ENCODE measurements around the gene ANGPTL3.
"Not testable (repeated sequence)": the region's sequence is repeated elsewhere in the genome, so short reads cannot be mapped to it uniquely, and the experiment has no call there.

ANGPTL3 gene

DNA sequence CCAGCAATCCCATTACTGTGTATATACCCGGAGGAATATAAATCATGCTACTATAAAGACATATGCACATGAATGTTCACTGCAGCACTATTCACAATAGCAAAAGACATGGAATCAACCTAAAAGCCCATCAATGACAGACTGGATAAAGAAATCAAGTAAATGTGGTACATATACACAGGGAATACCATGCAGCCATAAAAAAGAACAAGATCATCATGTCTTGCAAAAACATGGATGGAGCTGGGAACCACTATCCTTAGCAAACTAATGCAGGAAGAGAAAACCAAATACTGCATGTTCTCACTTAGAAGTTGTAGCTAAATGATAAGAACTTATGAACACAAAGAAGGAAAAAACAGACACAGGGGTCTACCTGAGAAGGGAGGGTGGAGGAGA lies 6.4 kb upstream of the ANGPTL3 start:
- H3K36me3 ChIP-seq (ENCODE audit: insufficient read depth, low read length): no peaks in the 10 kb centered on the region
- no peak overlapping the region for H3K4me3 ChIP-seq (ENCODE audit: low read length)
- H3K27me3 ChIP-seq (ENCODE audit: control insufficient read depth, insufficient read depth, low read length): no peaks in the 10 kb centered on the region
- no peak overlapping the region for H3K9ac ChIP-seq (ENCODE audit: low read depth, low read length)
- H3K4me2 ChIP-seq (ENCODE audit: low read length): no peak overlapping the region
- H3K4me1 ChIP-seq (ENCODE audit: control insufficient read depth, insufficient read depth, low read length): peaks cover 34% of the 10 kb centered on the region
- H3K9me3 ChIP-seq (replicated peaks; ENCODE audit: low read length): no peaks in the 10 kb centered on the region

DNA sequence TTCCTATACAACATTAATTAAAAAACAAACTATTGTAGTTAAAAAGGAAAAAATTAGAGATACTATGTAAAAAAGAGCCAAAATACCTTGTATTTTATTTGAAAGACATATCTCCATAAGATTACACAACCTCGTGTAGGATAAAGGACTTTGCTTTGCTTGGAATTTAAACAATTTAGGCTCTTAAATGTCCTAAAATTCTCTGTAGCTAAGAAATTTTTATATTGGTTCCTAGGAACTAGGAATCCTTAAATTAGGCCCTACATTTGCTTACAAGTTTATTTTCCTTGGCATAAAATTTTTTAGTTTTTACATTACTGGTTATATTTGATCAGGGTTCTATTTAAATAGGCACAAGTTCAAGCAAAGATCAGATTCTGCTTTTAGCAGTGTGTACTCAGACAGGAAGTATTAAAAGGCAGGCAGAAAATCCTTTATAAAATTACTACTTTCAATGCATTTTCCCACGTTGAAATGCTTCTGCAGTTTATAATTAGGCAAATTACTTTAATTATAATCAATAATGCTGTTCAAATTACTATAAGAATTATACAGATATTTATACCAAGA lies 3.4 kb upstream of the ANGPTL3 start:
- Histone ChIP-seq H3K36me3 (ENCODE audit: insufficient read depth, low read length) (no peaks in the 10 kb centered on the region), H3K4me1 (ENCODE audit: control insufficient read depth, insufficient read depth, low read length) (peaks cover 19% of the 10 kb centered on the region), H3K4me2 (ENCODE audit: low read length) (peak overlapping the region; percentile 22), H3K27me3 (ENCODE audit: control insufficient read depth, insufficient read depth, low read length) (no peaks in the 10 kb centered on the region), H3K9ac (ENCODE audit: low read depth, low read length) (no peak overlapping the region), H3K9me3 (replicated peaks; ENCODE audit: low read length) (no peaks in the 10 kb centered on the region), H3K4me3 (ENCODE audit: low read length) (no peak overlapping the region)

DNA sequence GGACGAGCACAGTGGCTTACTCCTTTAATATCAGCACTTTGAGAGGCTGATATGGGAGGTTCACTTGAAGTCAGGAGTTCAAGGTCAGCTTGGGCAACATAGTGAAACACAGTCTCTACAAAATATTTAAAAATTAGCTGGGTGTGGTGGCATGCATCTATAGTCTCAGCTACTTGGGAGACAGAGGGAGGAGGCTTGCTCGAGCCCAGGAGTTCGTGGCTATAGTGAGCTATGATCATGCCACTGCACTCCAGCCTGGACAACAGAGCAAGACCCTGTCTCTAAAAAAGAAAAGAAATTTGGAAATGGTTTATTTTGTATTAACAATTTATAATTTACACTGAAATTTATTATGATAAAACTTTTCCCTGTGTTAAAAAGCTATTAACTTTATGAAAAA lies 1.7 kb upstream of the ANGPTL3 start:
- H3K4me1 ChIP-seq (ENCODE audit: control insufficient read depth, insufficient read depth, low read length): peaks cover 12% of the 10 kb centered on the region
- H3K36me3 ChIP-seq (ENCODE audit: insufficient read depth, low read length): no peaks in the 10 kb centered on the region
- no peak overlapping the region for H3K4me2 ChIP-seq (ENCODE audit: low read length)
- no peaks in the 10 kb centered on the region for H3K9me3 ChIP-seq (replicated peaks; ENCODE audit: low read length)
- no peak overlapping the region for H3K4me3 ChIP-seq (ENCODE audit: low read length)
- H3K9ac ChIP-seq (ENCODE audit: low read depth, low read length): no peak overlapping the region
- H3K27me3 ChIP-seq (ENCODE audit: control insufficient read depth, insufficient read depth, low read length): no peaks in the 10 kb centered on the region

DNA sequence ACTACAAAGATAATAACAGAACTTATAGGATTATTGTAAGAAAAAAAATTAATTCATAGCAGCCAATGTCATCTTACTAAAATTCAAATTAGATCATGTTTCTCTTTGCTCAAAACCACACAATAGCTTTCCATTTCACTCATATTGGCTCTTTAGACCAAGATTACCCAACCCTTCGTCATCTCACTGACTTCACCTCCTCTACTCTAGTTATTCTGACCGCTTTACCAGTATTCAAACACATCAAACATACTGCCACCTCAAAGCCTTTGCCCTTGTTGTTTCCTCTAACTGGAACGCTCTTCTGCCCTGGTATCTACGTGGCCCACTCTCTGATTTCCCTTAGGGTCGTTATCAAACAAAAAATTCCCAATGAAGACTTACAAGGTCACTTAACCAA lies 1.7 kb downstream of the ANGPTL3 start:
- H3K36me3 ChIP-seq (ENCODE audit: insufficient read depth, low read length): no peaks in the 10 kb centered on the region
- no peaks in the 10 kb centered on the region for H3K27me3 ChIP-seq (ENCODE audit: control insufficient read depth, insufficient read depth, low read length)
- no peak overlapping the region for H3K4me2 ChIP-seq (ENCODE audit: low read length)
- H3K4me3 ChIP-seq (ENCODE audit: low read length): no peak overlapping the region
- no peaks in the 10 kb centered on the region for H3K9me3 ChIP-seq (replicated peaks; ENCODE audit: low read length)
- peaks cover 11% of the 10 kb centered on the region for H3K4me1 ChIP-seq (ENCODE audit: control insufficient read depth, insufficient read depth, low read length)
- no peak overlapping the region for H3K9ac ChIP-seq (ENCODE audit: low read depth, low read length)

DNA sequence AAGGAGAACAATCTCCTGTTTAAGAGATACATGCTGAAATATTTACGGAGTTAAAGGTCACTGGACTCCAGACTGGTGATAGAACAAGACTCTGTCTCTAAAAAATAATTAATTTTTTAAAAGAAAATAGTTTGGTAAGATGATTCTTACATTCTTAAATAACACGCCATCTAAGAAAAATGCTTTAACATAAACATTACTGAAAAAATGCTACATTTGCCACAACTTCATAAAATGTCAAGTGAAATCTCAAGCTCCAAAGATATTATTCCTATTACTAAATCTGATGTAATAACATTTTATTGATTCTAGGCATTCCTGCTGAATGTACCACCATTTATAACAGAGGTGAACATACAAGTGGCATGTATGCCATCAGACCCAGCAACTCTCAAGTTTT lies 4.1 kb downstream of the ANGPTL3 start:
- no peak overlapping the region for H3K4me2 ChIP-seq (ENCODE audit: low read length)
- no peaks in the 10 kb centered on the region for H3K9me3 ChIP-seq (replicated peaks; ENCODE audit: low read length)
- H3K27me3 ChIP-seq (ENCODE audit: control insufficient read depth, insufficient read depth, low read length): no peaks in the 10 kb centered on the region
- no peak overlapping the region for H3K9ac ChIP-seq (ENCODE audit: low read depth, low read length)
- H3K4me3 ChIP-seq (ENCODE audit: low read length): no peak overlapping the region
- peaks cover 4% of the 10 kb centered on the region for H3K4me1 ChIP-seq (ENCODE audit: control insufficient read depth, insufficient read depth, low read length)
- no peaks in the 10 kb centered on the region for H3K36me3 ChIP-seq (ENCODE audit: insufficient read depth, low read length)

DNA sequence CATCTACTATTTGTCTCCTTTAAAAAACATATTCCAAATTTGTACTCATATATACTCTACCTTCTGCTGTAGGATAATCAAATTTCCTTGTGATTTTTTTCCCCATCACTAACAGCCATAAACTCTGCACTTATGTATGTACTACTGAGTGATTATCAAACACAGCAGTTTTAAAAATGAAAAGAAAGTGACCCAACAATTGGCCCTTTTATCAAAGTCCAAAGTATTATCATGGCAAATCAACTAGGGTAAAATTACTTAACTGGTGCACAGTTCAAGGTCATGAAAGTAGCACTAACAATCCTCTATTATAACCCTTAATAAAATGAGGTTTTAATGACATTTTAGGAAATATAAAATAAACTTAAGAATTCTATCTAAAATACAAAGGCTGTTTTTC lies 11.6 kb downstream of the ANGPTL3 start:
- no peaks in the 10 kb centered on the region for H3K27me3 ChIP-seq (ENCODE audit: control insufficient read depth, insufficient read depth, low read length)
- no peak overlapping the region for H3K9ac ChIP-seq (ENCODE audit: low read depth, low read length)
- H3K4me1 ChIP-seq (ENCODE audit: control insufficient read depth, insufficient read depth, low read length): peaks cover 11% of the 10 kb centered on the region
- no peak overlapping the region for H3K4me3 ChIP-seq (ENCODE audit: low read length)
- H3K9me3 ChIP-seq (replicated peaks; ENCODE audit: low read length): no peaks in the 10 kb centered on the region
- H3K4me2 ChIP-seq (ENCODE audit: low read length): no peak overlapping the region
- no peaks in the 10 kb centered on the region for H3K36me3 ChIP-seq (ENCODE audit: insufficient read depth, low read length)

DNA sequence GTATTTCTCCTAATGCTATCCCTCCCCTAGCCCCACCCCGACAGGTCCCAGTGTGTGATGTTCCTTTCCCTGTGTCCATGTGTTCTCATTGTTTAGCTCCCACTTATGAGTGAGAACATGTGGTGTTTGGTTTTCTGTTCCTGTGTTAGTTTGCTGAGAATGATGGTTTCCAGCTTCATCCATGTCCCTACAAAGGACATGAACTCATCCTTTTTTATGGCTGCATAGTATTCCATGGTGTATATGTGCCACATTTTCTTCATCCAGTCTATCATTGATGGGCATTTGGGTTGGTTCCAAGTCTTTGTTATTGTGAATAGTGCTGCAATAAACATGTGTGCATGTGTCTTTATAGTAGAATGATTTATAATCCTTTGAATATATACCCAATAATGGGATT lies 13.3 kb downstream of the ANGPTL3 start:
- not testable (repeated sequence) for H3K4me2 ChIP-seq (ENCODE audit: low read length); H3K9ac ChIP-seq (ENCODE audit: low read depth, low read length); H3K36me3 ChIP-seq (ENCODE audit: insufficient read depth, low read length); H3K27me3 ChIP-seq (ENCODE audit: control insufficient read depth, insufficient read depth, low read length); H3K9me3 ChIP-seq (replicated peaks; ENCODE audit: low read length); H3K4me3 ChIP-seq (ENCODE audit: low read length)
- H3K4me1 ChIP-seq (ENCODE audit: control insufficient read depth, insufficient read depth, low read length): peaks cover 18% of the 10 kb centered on the region

DNA sequence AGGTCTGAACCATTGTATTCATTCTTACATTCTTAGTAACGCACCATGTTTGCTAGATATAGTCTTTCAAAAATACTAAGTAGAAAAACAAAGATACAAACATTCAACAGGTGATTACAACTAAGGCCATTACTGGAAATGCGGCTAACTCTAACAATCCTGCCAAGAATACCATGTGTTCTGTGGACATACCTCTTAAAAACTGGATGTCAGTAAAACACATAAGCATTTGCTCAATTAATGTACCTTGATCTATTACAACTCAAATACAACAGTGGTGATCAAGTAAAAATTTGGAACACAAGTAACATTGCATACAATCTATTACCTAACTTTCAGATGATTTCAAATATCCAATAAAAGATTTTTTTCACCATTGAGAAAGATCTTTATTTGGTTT lies 15.4 kb downstream of the ANGPTL3 start:
- peaks cover 18% of the 10 kb centered on the region for H3K4me1 ChIP-seq (ENCODE audit: control insufficient read depth, insufficient read depth, low read length)
- H3K27me3 ChIP-seq (ENCODE audit: control insufficient read depth, insufficient read depth, low read length): no peaks in the 10 kb centered on the region
- no peak overlapping the region for H3K9ac ChIP-seq (ENCODE audit: low read depth, low read length)
- no peaks in the 10 kb centered on the region for H3K9me3 ChIP-seq (replicated peaks; ENCODE audit: low read length)
- H3K4me3 ChIP-seq (ENCODE audit: low read length): no peak overlapping the region
- peaks cover 2% of the 10 kb centered on the region for H3K36me3 ChIP-seq (ENCODE audit: insufficient read depth, low read length)
- no peak overlapping the region for H3K4me2 ChIP-seq (ENCODE audit: low read length)

DNA sequence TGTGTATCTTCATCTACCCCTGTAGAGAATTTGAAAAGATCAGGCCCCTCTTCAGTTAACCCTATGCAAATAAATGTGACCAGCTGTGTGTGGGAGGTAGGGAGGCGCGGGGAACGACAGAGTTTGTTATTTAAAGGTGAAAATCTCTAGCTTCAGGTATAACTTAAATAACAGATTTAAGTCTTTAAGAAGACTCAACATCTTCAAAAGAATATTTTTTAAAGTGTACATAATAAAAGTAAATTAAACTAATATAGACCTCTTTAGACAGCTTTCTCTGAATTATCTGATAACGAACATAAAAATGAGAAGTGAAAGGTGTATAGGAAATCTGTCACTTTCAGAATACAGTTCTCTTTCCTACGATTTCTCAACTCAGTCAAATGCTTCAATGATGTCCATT lies 16.0 kb downstream of the ANGPTL3 start:
- no peaks in the 10 kb centered on the region for H3K27me3 ChIP-seq (ENCODE audit: control insufficient read depth, insufficient read depth, low read length)
- H3K4me2 ChIP-seq (ENCODE audit: low read length): no peak overlapping the region
- H3K4me3 ChIP-seq (ENCODE audit: low read length): no peak overlapping the region
- H3K4me1 ChIP-seq (ENCODE audit: control insufficient read depth, insufficient read depth, low read length): peaks cover 18% of the 10 kb centered on the region
- no peak overlapping the region for H3K9ac ChIP-seq (ENCODE audit: low read depth, low read length)
- H3K36me3 ChIP-seq (ENCODE audit: insufficient read depth, low read length): peaks cover 7% of the 10 kb centered on the region
- H3K9me3 ChIP-seq (replicated peaks; ENCODE audit: low read length): no peaks in the 10 kb centered on the region

DNA sequence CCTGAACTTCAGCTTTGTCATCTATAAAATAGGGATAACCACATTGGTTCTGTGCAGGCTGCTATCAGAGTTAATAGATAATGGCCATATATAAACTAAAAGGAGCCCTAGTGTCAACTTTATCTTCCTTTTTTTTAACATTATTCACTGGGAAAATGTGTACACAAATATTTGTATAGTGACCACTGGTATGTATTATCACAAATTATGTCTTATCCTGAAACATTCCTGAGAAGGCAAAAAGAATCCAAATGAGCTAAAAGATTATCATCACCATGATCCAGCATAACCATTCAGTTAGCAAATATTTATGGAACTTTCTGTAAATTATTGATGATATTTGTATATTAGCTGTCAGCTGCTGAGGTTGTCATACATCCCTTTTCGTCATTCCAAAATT lies 16.6 kb downstream of the ANGPTL3 start:
- H3K9me3 ChIP-seq (replicated peaks; ENCODE audit: low read length): no peaks in the 10 kb centered on the region
- H3K9ac ChIP-seq (ENCODE audit: low read depth, low read length): peak overlapping the region; percentile 2
- H3K4me1 ChIP-seq (ENCODE audit: control insufficient read depth, insufficient read depth, low read length): peaks cover 18% of the 10 kb centered on the region
- no peaks in the 10 kb centered on the region for H3K27me3 ChIP-seq (ENCODE audit: control insufficient read depth, insufficient read depth, low read length)
- peaks cover 10% of the 10 kb centered on the region for H3K36me3 ChIP-seq (ENCODE audit: insufficient read depth, low read length)
- H3K4me2 ChIP-seq (ENCODE audit: low read length): no peak overlapping the region
- no peak overlapping the region for H3K4me3 ChIP-seq (ENCODE audit: low read length)

DNA sequence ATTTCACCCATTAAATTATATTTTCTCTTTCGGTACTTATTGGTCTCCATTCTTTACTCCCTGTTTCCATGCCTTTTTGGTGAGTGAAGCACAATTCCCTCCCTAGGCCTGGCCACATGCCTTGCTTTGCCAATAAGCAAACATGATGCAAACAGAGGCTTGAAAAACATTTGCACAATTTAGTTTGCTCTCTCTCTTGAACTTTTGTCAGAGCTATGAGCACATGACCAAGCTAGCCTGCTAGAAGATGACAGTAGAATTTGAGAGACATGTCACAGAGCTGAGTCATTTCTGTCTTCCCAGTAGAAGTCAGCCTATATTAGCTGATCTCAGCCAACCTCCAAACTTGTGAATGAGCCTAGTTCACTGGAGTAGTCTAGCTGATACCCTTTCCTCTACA lies 24.6 kb downstream of the ANGPTL3 start:
- H3K9me3 ChIP-seq (replicated peaks; ENCODE audit: low read length): no peaks in the 10 kb centered on the region

DNA sequence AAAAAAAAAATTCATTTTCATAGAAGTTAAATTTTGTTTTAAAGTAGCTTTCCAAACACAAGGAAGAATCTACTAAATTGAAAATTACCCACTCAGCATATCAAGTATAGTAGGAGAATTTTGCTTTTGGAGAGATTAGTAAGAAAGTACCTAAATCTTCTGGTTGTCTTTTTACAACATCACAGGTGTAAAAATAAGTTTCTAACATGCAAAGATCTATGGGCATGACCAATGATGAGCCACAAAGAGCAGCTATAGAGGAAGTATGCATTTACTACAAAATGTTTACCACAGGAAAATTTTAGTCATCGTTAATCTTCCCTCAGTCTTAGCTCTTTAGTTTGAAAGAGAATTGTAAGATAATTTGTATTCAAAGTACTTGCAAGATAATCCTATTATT lies 28.1 kb downstream of the ANGPTL3 start:
- Histone ChIP-seq H3K36me3 (ENCODE audit: insufficient read depth, low read length) (peaks cover 18% of the 10 kb centered on the region), H3K9me3 (replicated peaks; ENCODE audit: low read length) (no peaks in the 10 kb centered on the region), H3K9ac (ENCODE audit: low read depth, low read length) (no peak overlapping the region), H3K4me1 (ENCODE audit: control insufficient read depth, insufficient read depth, low read length) (peaks cover 11% of the 10 kb centered on the region), H3K4me2 (ENCODE audit: low read length) (no peak overlapping the region), H3K27me3 (ENCODE audit: control insufficient read depth, insufficient read depth, low read length) (no peaks in the 10 kb centered on the region), H3K4me3 (ENCODE audit: low read length) (no peak overlapping the region)

More for the DNA sequence above, 24.6 kb downstream of the ANGPTL3 start:
- H3K27me3 ChIP-seq (ENCODE audit: control insufficient read depth, insufficient read depth, low read length): no peaks in the 10 kb centered on the region
- peaks cover 11% of the 10 kb centered on the region for H3K4me1 ChIP-seq (ENCODE audit: control insufficient read depth, insufficient read depth, low read length)
- H3K9ac ChIP-seq (ENCODE audit: low read depth, low read length): no peak overlapping the region
- H3K4me2 ChIP-seq (ENCODE audit: low read length): no peak overlapping the region
- peaks cover 22% of the 10 kb centered on the region for H3K36me3 ChIP-seq (ENCODE audit: insufficient read depth, low read length)
- H3K4me3 ChIP-seq (ENCODE audit: low read length): no peak overlapping the region

All from skeletal muscle satellite cell (primary cell).